ENCODE results near the gene GIMD1. TPM values are rescaled to one million over a fixed set of nuclear protein-coding genes. Genes with fewer than 3 reads are reported as not detected.

GIMD1 gene
- total RNA-seq, 1 experiment from 2014 or later, result not detected

DNA sequence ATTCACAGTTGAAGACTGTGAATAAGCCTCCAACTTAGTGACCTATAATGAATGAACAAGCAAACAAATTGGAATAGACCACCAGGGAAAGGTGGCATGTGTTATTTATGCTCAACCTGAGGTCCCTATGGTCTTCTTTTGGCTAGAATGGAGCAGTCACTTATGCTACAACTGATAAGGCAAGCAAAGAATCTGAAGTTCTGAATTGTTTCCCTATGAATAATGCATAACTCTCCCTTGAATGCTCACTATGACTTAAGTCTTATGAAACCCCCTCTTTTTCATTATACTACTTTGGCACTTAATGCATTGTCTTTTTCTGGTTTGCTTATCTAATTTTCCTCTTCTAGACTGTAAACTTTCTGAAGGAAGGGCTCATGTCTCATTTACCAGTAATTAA lies 2.6 kb downstream of the GIMD1 start:
- Histone ChIP-seq H3K4me1 (no peaks in the 10 kb centered on the region), H3K9me3 (replicated peaks) (no peaks in the 10 kb centered on the region), H3K27ac (no peak overlapping the region), H3K27me3 (no peaks in the 10 kb centered on the region), H3K4me3 (no peak overlapping the region), H3K36me3 (no peaks in the 10 kb centered on the region)
- no peak for DNase-seq

DNA sequence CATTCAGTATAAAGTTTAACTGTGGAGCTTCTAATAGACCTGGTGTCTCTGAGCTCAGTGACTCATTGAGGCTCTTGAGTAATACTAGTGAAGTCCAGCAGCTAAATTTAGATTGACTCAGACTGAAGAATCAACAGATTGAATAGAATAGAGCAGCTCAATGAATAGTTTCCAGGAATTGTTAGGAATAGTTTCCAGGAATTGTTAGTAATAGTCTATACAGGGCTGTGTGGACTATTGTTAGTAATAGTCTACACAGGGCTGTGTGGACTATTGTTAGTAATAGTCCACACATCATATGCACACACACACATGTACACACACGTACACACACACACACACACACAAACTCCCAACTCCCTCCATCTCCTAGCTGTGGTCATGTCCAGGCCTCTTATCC lies 3.0 kb downstream of the GIMD1 start:
- H3K9me3 ChIP-seq (replicated peaks), result no peaks in the 10 kb centered on the region
- no peaks in the 10 kb centered on the region for H3K4me1 ChIP-seq
- H3K27ac ChIP-seq, result no peak overlapping the region
- H3K4me3 ChIP-seq, result no peak overlapping the region
- H3K27me3 ChIP-seq, result no peaks in the 10 kb centered on the region
- DNase-seq, result no peak
- H3K36me3 ChIP-seq, result no peaks in the 10 kb centered on the region

DNA sequence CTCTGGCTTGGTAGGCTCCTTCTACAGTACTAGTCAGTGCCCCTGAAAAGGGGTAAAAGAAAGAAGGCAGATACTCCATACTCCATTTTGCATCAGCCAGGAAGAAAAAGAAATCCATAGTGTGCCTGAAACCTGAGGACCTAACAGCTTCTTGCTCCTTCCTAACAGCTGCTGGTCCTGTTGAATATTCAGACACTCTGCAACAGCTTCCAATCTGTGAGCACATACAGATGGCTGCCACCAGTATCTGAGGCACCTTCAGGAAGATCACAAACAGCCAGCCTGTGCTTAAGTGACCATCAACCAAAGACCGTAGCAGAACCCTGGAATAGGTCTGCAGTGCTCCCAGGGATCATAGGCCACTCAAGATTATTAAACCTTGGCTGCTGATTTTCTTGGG lies 4.3 kb downstream of the GIMD1 start:
- Histone ChIP-seq H3K4me3 (no peak overlapping the region), H3K36me3 (no peaks in the 10 kb centered on the region), H3K27me3 (no peaks in the 10 kb centered on the region), H3K9me3 (replicated peaks) (no peaks in the 10 kb centered on the region), H3K4me1 (no peaks in the 10 kb centered on the region), H3K27ac (no peak overlapping the region)
- peak in 1 of 2 experiments; percentile 37 for DNase-seq

DNA sequence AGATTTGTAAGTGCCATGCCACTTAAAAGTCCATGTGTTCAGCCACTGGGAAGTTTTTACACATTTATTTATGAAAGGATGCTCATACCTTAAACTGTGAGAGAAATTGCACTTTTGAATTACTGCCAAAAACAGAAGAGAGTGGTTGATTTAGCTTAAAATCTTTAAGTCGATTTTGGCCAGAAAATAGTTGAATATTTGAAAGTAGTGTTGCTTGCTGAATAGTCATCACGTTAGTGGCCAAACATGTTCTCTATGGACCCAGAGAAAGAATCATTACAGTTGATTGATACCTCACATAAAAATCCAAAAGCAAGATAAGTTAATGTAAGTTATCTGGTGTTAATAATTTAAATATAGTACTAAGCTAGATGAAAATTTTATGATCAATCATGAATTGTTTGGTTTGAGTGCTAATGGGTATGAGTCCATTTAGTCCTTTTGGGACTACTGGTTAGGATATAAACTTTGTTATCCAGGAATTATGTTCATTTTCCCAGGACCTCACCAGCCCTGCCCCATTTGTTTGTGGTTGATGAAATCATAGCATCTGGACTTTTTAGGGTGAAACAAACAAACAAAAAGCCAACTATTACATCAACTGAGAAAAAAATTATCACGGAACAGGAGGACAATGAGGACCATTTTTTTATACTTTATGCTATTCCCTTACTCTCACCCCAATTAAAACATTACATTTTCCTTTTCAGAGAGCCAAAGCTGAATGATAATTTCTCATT lies 6.3 kb downstream of the GIMD1 start:
- DNase-seq, result no peak
- Histone ChIP-seq H3K4me1 (no peaks in the 10 kb centered on the region), H3K9me3 (replicated peaks) (no peaks in the 10 kb centered on the region), H3K36me3 (no peaks in the 10 kb centered on the region), H3K27me3 (no peaks in the 10 kb centered on the region), H3K27ac (no peak overlapping the region), H3K4me3 (no peak overlapping the region)

DNA sequence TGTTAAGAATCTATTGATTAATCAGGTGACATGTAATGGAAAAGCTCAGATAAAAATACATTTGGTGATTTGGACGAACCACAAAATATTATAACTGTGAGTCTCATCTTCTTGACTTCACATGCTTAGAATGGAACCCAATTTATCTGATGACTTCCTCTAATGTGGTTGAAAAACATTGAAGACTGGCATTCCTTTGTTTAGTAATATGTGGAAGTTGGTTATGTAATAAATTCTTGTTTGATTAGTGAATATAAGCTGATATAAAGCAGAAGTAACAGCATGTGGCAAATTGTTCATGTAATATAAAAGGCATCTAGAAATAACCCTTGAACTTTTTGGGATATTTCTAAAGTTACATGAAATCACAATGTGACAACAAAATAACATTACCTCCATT lies 9.7 kb downstream of the GIMD1 start:
- no peaks in the 10 kb centered on the region for H3K4me1 ChIP-seq
- no peaks in the 10 kb centered on the region for H3K27me3 ChIP-seq
- no peaks in the 10 kb centered on the region for H3K9me3 ChIP-seq (replicated peaks)
- H3K36me3 ChIP-seq, result no peaks in the 10 kb centered on the region
- DNase-seq, result no peak
- H3K4me3 ChIP-seq, result no peak overlapping the region
- no peak overlapping the region for H3K27ac ChIP-seq

DNA sequence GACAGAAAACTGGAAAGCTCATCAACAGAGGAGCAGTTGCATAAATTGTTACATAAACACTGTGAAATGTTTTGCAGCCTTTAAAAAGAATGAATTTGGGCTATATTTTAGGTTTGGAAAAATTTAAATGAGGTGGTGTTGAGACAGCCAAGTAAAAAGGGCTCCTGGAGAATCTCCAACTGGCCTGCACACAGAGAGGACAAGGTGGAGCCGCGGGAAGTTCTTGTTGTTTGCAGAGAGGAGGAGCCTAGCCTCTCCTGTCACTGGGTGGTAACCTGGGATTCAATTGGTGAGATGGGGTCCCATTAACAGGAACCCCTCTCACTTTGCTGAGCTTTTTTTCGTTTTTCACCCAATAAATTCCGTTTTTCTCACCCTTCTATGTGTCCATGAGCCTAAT lies 13.4 kb downstream of the GIMD1 start:
- H3K4me1 ChIP-seq, result no peaks in the 10 kb centered on the region
- H3K36me3 ChIP-seq, result no peaks in the 10 kb centered on the region
- DNase-seq, result no peak
- no peaks in the 10 kb centered on the region for H3K9me3 ChIP-seq (replicated peaks)
- no peaks in the 10 kb centered on the region for H3K27me3 ChIP-seq
- no peak overlapping the region for H3K4me3 ChIP-seq
- H3K27ac ChIP-seq, result no peak overlapping the region

DNA sequence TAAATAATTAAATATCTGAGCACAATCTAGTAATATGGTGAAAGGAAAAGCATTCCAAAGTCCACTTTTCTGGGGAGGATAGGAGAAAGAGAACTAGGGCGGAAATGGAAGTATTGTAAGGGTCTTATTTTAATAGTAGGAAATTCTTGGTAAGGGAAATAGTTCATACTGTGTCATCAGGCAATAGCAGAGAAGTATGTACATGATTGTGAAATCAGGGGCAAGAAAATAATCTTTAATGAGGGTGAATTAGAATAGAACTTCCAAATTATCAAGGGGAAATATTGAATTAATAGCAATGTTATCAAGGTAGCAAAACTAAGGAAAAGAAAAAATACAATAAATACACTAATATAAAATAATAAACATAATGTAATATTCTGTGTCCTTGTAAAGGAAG lies 14.8 kb downstream of the GIMD1 start:
- H3K4me3 ChIP-seq, result no peak overlapping the region
- H3K9me3 ChIP-seq (replicated peaks), result no peaks in the 10 kb centered on the region
- no peak overlapping the region for H3K27ac ChIP-seq
- DNase-seq, result no peak
- H3K27me3 ChIP-seq, result no peaks in the 10 kb centered on the region
- H3K36me3 ChIP-seq, result peaks cover 9% of the 10 kb centered on the region
- no peaks in the 10 kb centered on the region for H3K4me1 ChIP-seq

DNA sequence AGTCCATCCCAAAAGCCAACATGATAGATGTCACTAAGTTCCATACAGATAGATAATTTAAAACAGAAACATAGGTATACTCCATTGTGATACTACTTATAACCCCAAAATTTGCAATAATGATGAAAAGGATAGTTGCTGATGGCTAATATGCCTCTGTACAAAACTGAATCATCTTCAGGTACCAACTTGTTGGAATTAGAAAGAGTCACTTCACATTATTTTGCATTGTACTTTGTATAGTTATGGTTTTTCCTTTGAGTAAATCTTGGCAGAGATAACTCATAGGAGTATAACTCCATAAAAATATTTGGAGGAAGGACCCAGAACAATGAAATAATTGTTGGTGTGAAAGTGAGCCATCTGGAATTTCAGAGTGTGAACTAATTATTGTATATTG lies 17.6 kb downstream of the GIMD1 start:
- no peak overlapping the region for H3K4me3 ChIP-seq
- peaks cover 34% of the 10 kb centered on the region for H3K36me3 ChIP-seq
- no peak for DNase-seq
- no peaks in the 10 kb centered on the region for H3K4me1 ChIP-seq
- H3K27me3 ChIP-seq, result no peaks in the 10 kb centered on the region
- H3K27ac ChIP-seq, result no peak overlapping the region
- H3K9me3 ChIP-seq (replicated peaks), result no peaks in the 10 kb centered on the region

DNA sequence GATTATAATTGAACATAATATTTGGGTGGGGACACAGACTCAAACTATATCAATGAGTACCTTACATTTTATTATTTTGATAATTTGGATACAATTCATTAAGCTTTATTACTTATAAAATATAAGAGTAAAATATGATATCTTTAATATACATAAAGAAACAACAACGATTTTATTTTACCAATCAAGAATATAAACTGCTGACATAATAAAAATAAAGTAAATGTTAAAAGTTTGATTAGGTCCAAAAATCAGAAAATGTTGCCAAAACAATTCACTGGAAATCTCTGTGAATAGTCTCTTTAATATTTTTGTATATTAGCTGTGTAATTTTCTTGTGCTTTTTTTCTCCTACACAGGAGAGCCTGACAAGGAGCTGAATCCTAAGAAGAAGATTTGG lies 21.4 kb downstream of the GIMD1 start:
- Histone ChIP-seq H3K36me3 (peaks cover 38% of the 10 kb centered on the region), H3K27me3 (no peaks in the 10 kb centered on the region), H3K27ac (no peak overlapping the region), H3K4me1 (no peaks in the 10 kb centered on the region), H3K9me3 (replicated peaks) (no peaks in the 10 kb centered on the region), H3K4me3 (no peak overlapping the region)
- DNase-seq, result no peak

DNA sequence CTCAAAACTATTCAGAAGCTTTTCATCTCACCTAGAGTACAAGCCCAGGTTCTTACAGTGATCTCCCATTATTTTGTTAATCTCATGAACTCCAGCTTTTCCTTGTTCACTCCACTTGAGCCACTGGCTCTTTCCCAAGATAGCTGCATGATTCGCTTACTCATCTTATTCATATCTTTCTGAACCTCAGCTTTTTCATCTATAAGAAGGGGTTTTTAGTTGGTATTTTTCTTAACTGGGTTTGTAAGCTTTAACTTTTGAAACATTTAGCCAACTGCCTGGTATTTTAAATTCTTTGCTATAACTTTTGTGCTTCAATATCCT lies 24.0 kb downstream of the GIMD1 start:
- Histone ChIP-seq H3K4me3 (no peak overlapping the region), H3K4me1 (no peaks in the 10 kb centered on the region), H3K27ac (no peak overlapping the region), H3K9me3 (replicated peaks) (no peaks in the 10 kb centered on the region; the same call in 1 of the 2 replicates), H3K27me3 (no peaks in the 10 kb centered on the region), H3K36me3 (peaks cover 53% of the 10 kb centered on the region)
- no peak for DNase-seq

DNA sequence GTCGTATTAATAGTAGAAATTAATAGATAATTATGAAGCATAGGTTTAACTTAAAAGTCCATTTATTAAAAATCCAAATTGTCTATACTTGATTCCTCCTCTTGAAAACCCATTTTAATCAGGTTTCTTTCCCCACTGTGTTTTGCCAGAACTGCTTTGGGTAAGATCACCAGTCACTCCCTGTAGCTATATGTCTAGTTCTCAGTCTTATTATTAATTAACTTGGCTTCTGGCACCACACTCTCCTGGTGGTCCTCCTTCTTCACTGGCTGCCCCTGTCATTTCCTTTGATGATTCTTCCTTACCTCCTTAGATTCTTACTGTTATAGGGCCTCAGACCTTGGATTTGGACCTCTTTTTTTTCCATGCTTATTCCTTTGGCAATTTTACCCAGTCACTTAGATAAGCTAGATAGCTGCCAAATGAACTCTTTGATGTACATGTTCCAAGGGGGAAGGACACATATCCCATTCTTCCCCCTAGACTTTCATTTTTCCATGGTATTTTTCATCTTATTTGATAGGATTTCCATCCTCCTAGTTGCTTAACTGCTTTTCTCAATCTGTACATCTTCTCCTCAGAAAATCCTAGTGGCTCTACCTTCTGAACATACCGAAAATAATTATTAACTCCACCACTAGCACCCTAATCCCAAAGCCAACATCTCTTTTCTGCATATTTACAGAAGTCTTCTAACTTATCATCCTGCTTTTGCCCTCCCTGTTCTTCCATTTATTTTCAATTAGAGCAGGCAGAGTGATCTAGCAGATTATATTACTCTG lies 24.5 kb downstream of the GIMD1 start:
- H3K27ac ChIP-seq, result no peak overlapping the region
- DNase-seq, result no peak
- peaks cover 48% of the 10 kb centered on the region for H3K36me3 ChIP-seq
- no peak overlapping the region for H3K4me3 ChIP-seq
- no peaks in the 10 kb centered on the region for H3K4me1 ChIP-seq
- no peaks in the 10 kb centered on the region for H3K27me3 ChIP-seq
- H3K9me3 ChIP-seq (replicated peaks), result no peaks in the 10 kb centered on the region; the same call in 1 of the 2 replicates

DNA sequence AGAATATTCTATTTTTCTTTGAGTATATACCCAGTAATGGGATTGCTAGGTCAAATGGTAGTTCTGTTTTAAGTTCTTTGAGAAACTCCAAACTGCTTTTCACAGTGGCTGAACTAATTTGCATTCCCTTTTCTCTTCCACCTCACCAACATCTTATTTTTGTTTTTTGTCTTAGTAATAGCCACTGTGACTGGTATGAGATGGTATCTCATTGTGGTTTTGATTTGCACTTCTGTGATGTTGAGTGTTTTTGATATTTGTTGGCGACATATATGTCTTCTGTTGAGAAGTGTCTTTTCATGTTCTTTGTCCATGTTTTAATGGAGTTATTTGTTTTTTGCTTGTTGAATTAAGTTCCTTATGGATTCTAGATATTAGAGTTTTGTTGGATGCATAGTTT lies 27.8 kb downstream of the GIMD1 start:
- H3K27me3 ChIP-seq, result no peaks in the 10 kb centered on the region
- H3K36me3 ChIP-seq, result peaks cover 40% of the 10 kb centered on the region
- H3K9me3 ChIP-seq (replicated peaks), result peaks cover 4% of the 10 kb centered on the region
- no peak overlapping the region for H3K27ac ChIP-seq
- H3K4me1 ChIP-seq, result no peaks in the 10 kb centered on the region
- H3K4me3 ChIP-seq, result no peak overlapping the region
- DNase-seq, result no peak

DNA sequence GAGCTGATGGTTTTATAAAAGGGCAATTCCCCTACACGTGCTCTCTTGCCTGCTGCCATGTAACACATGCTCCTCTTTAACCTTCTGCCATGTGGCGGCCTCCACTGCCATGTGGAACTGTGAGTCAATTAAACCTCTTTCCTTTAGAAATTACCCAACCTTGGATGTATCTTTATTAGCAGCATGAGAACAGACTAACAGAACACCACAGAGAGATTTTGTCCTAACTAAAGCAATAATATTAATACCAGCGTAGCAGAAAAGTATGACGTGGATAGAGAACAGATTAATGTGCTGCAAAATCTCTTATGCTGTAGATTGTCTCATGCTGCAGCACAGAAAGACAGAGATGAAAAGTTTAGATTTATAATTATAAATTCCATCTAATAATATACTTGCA lies 29.1 kb downstream of the GIMD1 start:
- Histone ChIP-seq H3K9me3 (replicated peaks) (peaks cover 4% of the 10 kb centered on the region), H3K27me3 (no peaks in the 10 kb centered on the region), H3K27ac (no peak overlapping the region), H3K4me1 (no peaks in the 10 kb centered on the region), H3K36me3 (peaks cover 49% of the 10 kb centered on the region), H3K4me3 (no peak overlapping the region)
- no peak for DNase-seq

DNA sequence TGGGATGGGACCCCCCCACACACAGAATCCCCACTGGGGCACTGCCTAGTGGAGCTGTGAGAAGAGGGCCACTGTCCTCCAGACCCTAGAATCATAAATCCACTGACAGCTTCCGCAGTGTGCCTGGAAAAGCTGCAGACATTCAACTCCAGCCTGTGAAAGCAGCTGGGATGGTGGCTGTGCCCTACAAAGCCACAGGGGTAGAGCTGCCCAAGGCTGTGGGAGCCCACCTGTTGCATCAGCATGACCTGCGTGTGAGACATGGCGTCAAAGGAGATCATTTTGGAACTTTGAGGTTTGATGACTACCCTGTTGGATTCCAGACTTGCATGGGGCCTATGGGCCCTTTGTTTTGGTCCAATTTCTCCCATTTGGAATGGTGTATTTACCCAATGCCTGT lies 29.9 kb downstream of the GIMD1 start:
- no peaks in the 10 kb centered on the region for H3K27me3 ChIP-seq
- peaks cover 4% of the 10 kb centered on the region for H3K9me3 ChIP-seq (replicated peaks)
- H3K4me3 ChIP-seq, result no peak overlapping the region
- H3K36me3 ChIP-seq, result peaks cover 53% of the 10 kb centered on the region
- no peaks in the 10 kb centered on the region for H3K4me1 ChIP-seq
- no peak overlapping the region for H3K27ac ChIP-seq
- DNase-seq, result no peak

DNA sequence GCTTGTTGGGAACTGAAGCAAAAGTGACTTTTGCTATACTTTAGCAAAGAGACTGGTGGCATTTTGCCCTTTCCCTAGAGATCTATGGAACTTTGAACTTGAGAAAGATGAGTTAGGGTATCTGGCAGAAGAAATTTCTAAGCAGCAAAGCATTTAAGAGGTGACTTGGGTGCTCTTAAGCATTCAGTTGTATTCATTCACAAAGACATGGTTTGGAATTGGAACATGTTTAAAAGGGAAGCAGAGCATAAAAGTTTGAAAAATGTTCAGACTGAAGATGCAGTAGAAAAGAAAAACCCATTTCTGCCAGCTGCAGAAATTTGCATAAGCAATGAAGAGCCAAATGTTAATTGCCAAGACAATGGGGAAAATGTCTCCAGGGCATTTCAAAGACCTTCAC lies 30.7 kb downstream of the GIMD1 start:
- Histone ChIP-seq H3K27ac (no peak overlapping the region), H3K27me3 (no peaks in the 10 kb centered on the region), H3K4me3 (no peak overlapping the region), H3K9me3 (replicated peaks) (peaks cover 4% of the 10 kb centered on the region), H3K36me3 (peaks cover 60% of the 10 kb centered on the region), H3K4me1 (no peaks in the 10 kb centered on the region)
- no peak for DNase-seq

DNA sequence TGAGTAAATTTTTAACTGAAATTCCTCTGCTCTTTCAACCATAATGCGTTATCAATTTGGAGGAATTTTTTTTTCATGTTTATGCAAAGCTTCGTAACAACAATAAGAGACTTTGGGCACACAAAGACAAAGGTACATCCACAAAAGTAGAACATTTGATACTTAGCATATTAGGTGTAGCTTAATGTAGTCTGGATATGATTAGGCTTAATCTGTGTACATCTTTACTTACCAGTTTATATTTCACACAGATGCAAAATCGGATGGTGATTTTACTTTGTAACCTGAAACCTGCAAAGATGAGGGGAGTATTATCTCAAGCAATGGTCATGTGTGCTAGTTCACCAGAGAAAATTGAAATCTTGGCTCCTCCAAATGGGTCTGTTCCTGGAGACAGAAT lies 32.0 kb downstream of the GIMD1 start:
- Histone ChIP-seq H3K36me3 (peaks cover 64% of the 10 kb centered on the region), H3K27ac (no peak overlapping the region), H3K4me1 (no peaks in the 10 kb centered on the region), H3K27me3 (no peaks in the 10 kb centered on the region), H3K9me3 (replicated peaks) (peaks cover 4% of the 10 kb centered on the region), H3K4me3 (no peak overlapping the region)
- DNase-seq, result no peak
